ENCODE measurements around the gene RGPD8. TPM values are rescaled to one million over a fixed set of nuclear protein-coding genes. Genes with fewer than 3 reads are reported as not detected.
"Not testable (repeated sequence)": the region's sequence is repeated elsewhere in the genome, so short reads cannot be mapped to it uniquely, and the experiment has no call there.

Gene RGPD8
- total and polyA plus RNA-seq, 2 of the 13 experiments (the other 11 are each of a cell fraction or from before 2014, with no cell fraction given), result 2.3 to 12.8 TPM

GRCh38 chr2:112434890-112435715, 1.7 kb upstream of the RGPD8 start:
- H3K9me3 ChIP-seq (ENCODE audit: low read length); BruUV-seq (replicated peaks); DNase-seq (ENCODE audit: low spot score); H4K20me1 ChIP-seq (ENCODE audit: insufficient read depth, low read length); H3K9ac ChIP-seq (ENCODE audit: insufficient read depth, low read depth, low read length); H3K27ac ChIP-seq (ENCODE audit: extremely low read length, insufficient read depth, low read length); intact Hi-C loops (cut with micrococcal nuclease; ENCODE audit: unreplicated experiment); H3K79me2 ChIP-seq (ENCODE audit: insufficient read depth, low read length); POLR2A ChIA-PET; FAIRE-seq; H3K36me3 ChIP-seq (replicated peaks in 1 of 2; ENCODE audit: control insufficient read depth in 1 of 2, insufficient read depth in 2 of 2, low read length in 2 of 2): not testable (repeated sequence)
- in situ Hi-C loops (cut with HindIII; ENCODE audit: extremely low pct_ligation_motif_present, low pct_unique_long_range_greater_than_20kb), result loop anchor here (10.0 to 25.0 kb wide), 2 partner anchors 173 to 310 kb away; partner anchors contain the start of gene ZC3H8
- peak; percentile 22 for ATAC-seq
- Histone ChIP-seq H3K4me1 (ENCODE audit: insufficient read depth, low read length) (peaks cover 37% of the 10 kb centered on the region), H2AFZ (ENCODE audit: low read length) (peak overlapping the region; percentile 61), H3K27me3 (ENCODE audit: control insufficient read depth in 1 of 2, insufficient read depth in 2 of 2, low read length in 2 of 2) (peaks cover 0 to 18% of the 10 kb centered on the region in 2 experiments; a peak in 1 of 5 replicates), H3K4me2 (ENCODE audit: low read depth, low read length) (peak overlapping the region; percentile 74), H3K4me3 (replicated peaks in 1 of 3; ENCODE audit: insufficient read depth in 1 of 3, low read depth in 2 of 3, low read length in 3 of 3) (peak overlapping the region; percentile 23 to 58 (median 34); a peak in 5 of 6 replicates)
- CTCF ChIA-PET (ENCODE audit: low intra/inter-chr PET ratio, low total read pairs), result interaction anchor here (1.9 to 3.0 kb wide), 2 partner anchors 175 to 313 kb away, joined by 14 to 18 read pairs; no protein-coding TSS in a partner anchor
- TF ChIP-seq EED (CRISPR knock-in tag; IDR thresholded peaks at IDR 0.05) (0 out of 2 replicates have a peak, but pooled peaks have one; percentile 24), ZNF687 (CRISPR knock-in tag; IDR thresholded peaks at IDR 0.05) (peak; percentile 55), ARID4A (CRISPR knock-in tag; IDR thresholded peaks at IDR 0.05; ENCODE audit: borderline replicate concordance) (peak; percentile 20; the same call in 1 of the 2 replicates)
- WGBS (ENCODE audit: low lambda C conversion rate), result 43% methylated on average over 22 of the region's 33 CpGs

Measured in HepG2 (cell line).